Mesodermal cell (in vitro differentiated cells): Measurements from ENCODE around the gene CELA3A.
"Not testable (repeated sequence)": the region's sequence is repeated elsewhere in the genome, so short reads cannot be mapped to it uniquely, and the experiment has no call there.

Experiments
- H3K27ac ChIP-seq: 2 replicates; pipeline ENCODE4 v1.7.0; 2013; ENCODE audit warnings: mild to moderate bottlenecking, low read depth, low read length, moderate library complexity; ENCODE audit not compliant: severe bottlenecking
- H3K36me3 ChIP-seq: 2 replicates; pipeline ENCODE4 v1.7.1; 2013; ENCODE audit warnings: mild to moderate bottlenecking, low read length, moderate library complexity; ENCODE audit not compliant: control insufficient read depth, insufficient read depth
- H3K4me1 ChIP-seq: one replicate; pipeline ENCODE4 v1.7.1; 2013; ENCODE audit warnings: mild to moderate bottlenecking, low read length; ENCODE audit not compliant: insufficient read depth, control insufficient read depth, poor library complexity, severe bottlenecking
- H3K4me3 ChIP-seq: 2 replicates; pipeline ENCODE4 v1.7.0; 2013; ENCODE audit warnings: low read length, control low read depth, mild to moderate bottlenecking; ENCODE audit not compliant: insufficient read depth, poor library complexity, severe bottlenecking; ENCODE audit errors: extremely low read depth
- H3K9me3 ChIP-seq: 2 replicates; pipeline ENCODE4 v1.7.1; 2013; ENCODE audit warnings: mild to moderate bottlenecking, low read length, moderate library complexity; ENCODE audit not compliant: control insufficient read depth
- WGBS, 2 experiments: methylation state at CpG; one replicate each; pipeline ENCODE4 v1.1.5; 2013; ENCODE audit warnings: missing lambda C conversion rate in 2 of 2; ENCODE audit not compliant: insufficient coverage in 2 of 2; 5-methylcytosine and 5-hydroxymethylcytosine counted together

Gene CELA3A

DNA sequence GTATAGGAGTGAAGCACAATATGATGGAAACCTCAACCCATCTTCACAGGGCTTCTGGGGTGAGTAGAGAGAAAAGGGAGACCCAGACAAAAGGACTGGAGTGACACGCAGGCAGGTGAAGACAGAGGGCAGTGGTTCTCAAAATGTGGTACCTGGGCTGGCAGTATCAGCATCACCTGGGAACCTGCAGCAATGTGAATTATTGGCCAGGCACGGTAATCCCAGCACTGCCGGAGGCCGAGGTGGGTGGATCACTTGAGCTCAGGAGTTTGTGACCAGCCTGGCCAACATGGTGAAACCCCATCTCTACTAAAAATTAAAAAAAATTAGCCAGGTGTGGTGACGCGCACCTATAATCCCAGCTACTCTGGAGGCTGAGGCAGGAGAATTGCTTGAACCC, 19.3 kb upstream of the CELA3A start:
- not testable (repeated sequence) for H3K36me3 ChIP-seq, H3K4me1 ChIP-seq, H3K9me3 ChIP-seq, H3K4me3 ChIP-seq, H3K27ac ChIP-seq
- WGBS, 2 experiments: 86 to 94% methylated on average over 5 to 6 of the region's 6 CpGs

- H3K36me3 ChIP-seq, H3K27ac ChIP-seq, H3K4me3 ChIP-seq, H3K9me3 ChIP-seq, H3K4me1 ChIP-seq: not testable (repeated sequence)
- no CpG with 5 or more reads among the region's 15 CpGs for WGBS, 2 experiments
These were observed 17.9 kb upstream of the CELA3A start for GRCh38 chr1:21983539-21983938.

GRCh38 chr1:21985893-21986292, 15.6 kb upstream of the CELA3A start:
- H3K36me3 ChIP-seq, H3K4me1 ChIP-seq, H3K27ac ChIP-seq, H3K9me3 ChIP-seq, H3K4me3 ChIP-seq: not testable (repeated sequence)
- WGBS, 2 experiments: 83% methylated on average over 1 of the region's 5 CpGs; no CpG with 5 or more reads in 1 of the 2 experiments

DNA sequence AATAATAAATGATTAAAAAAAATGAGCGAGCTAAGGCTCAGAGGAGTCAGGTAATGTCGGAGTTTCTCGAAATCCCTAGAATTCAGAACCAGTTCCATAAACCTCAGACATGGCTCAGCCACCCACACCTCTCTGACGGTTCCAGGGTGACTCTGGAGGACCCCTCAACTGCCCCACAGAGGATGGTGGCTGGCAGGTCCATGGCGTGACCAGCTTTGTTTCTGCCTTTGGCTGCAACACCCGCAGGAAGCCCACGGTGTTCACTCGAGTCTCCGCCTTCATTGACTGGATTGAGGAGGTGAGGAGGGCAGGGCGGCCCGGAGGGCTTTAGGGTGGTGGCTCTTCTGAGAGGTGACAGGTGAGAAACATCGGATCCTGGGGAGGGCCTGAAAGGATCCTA, 15.1 kb upstream of the CELA3A start:
- not testable (repeated sequence) for H3K36me3 ChIP-seq
- 100% methylated on average over 3 to 4 of the region's 12 CpGs for WGBS, 2 experiments

DNA sequence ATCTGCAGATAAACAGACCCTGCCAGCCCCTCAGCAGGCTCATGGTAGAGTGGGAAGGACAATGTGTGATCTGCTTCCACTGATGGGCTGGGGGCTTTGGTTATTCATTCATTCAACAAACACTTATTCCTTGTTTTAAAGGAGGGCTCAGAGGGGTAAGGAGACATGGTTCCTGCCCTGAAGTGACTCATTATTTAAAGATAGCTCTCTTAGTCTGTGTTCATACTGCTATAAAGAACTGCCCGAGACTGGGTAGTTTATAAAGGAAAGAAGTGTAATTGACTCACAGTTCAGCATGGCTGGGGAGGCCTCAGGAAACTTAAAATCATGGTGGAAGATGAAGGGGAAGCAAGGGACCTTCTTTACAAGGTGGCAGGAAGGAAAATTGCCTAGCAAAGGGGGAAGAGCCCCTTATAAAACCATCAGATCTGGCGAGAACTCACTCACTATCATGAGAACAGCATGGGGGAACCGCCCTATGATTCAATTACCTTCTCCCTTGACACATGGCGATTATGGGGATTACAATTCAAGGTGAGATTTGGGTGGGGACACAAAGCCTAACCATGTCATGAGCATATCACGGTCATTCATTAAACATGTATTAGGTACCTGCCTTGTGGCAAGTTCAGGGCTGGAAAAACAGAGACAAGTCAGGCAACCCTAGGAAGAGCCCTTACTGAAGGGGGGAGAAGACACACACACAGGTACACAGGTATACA, 11.6 kb upstream of the CELA3A start:
- H3K27ac ChIP-seq, H3K9me3 ChIP-seq, H3K36me3 ChIP-seq, H3K4me1 ChIP-seq, H3K4me3 ChIP-seq: not testable (repeated sequence)
- no CpG with 5 or more reads among the region's 5 CpGs for WGBS, 2 experiments

More for the DNA sequence above, 15.1 kb upstream of the CELA3A start:
- H3K27ac ChIP-seq, H3K4me3 ChIP-seq, H3K4me1 ChIP-seq, H3K9me3 ChIP-seq: not testable (repeated sequence)

DNA sequence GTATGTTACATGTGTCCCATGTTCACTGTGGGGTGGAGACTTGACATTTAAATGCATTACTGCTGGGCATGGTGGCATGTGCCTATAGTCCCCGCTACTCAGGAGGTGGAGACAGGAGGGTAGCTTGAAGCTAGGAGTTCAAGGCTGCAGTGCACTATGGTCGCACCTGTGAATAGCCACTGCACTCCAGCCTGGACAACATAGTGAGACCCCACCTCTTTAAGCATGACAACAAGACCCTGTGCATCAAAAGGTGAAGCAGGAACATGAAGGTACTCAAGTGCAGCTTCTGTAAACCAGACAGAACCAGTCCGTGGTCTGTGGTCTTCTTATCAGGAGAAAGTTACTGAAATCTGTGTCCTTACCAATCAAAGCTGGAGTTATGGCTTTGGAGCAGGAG, 9.3 kb upstream of the CELA3A start:
- 71 to 79% methylated on average over 2 of the region's 3 CpGs for WGBS, 2 experiments
- not testable (repeated sequence) for H3K4me3 ChIP-seq, H3K9me3 ChIP-seq, H3K36me3 ChIP-seq, H3K27ac ChIP-seq, H3K4me1 ChIP-seq

DNA sequence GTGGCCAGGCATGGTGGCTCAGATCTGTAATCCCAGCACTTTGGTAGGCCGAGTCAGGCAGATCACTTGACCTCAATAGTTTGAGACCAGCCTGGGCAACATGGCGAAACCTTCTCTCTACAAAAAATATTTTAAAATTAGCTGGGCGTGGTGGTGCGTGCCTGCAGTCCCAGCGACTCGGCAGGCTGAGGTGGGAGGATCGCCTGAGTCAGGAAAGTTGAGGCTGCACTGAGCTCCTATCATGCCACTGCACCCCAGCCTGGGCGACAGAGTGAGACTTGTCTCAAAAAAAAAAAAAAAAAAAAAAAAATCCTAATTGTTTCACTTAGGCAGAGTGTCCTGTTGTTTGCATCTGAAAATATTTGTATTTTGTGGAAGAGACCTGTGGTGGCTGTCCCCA, 6.7 kb upstream of the CELA3A start:
- H3K4me3 ChIP-seq, H3K27ac ChIP-seq, H3K36me3 ChIP-seq, H3K9me3 ChIP-seq, H3K4me1 ChIP-seq: not testable (repeated sequence)
- 98 to 100% methylated on average over 6 of the region's 8 CpGs for WGBS, 2 experiments

- not testable (repeated sequence) for H3K36me3 ChIP-seq, H3K9me3 ChIP-seq, H3K27ac ChIP-seq, H3K4me1 ChIP-seq, H3K4me3 ChIP-seq
- no CpG with 5 or more reads among the region's 3 CpGs for WGBS, 2 experiments
These were observed 4.8 kb upstream of the CELA3A start for GRCh38 chr1:21996663-21996970.

- not testable (repeated sequence) for H3K36me3 ChIP-seq, H3K9me3 ChIP-seq, H3K27ac ChIP-seq, H3K4me1 ChIP-seq, H3K4me3 ChIP-seq
- 94 to 100% methylated on average over 3 to 5 of the region's 9 CpGs for WGBS, 2 experiments
These were observed 3.4 kb upstream of the CELA3A start for GRCh38 chr1:21997891-21998623.

DNA sequence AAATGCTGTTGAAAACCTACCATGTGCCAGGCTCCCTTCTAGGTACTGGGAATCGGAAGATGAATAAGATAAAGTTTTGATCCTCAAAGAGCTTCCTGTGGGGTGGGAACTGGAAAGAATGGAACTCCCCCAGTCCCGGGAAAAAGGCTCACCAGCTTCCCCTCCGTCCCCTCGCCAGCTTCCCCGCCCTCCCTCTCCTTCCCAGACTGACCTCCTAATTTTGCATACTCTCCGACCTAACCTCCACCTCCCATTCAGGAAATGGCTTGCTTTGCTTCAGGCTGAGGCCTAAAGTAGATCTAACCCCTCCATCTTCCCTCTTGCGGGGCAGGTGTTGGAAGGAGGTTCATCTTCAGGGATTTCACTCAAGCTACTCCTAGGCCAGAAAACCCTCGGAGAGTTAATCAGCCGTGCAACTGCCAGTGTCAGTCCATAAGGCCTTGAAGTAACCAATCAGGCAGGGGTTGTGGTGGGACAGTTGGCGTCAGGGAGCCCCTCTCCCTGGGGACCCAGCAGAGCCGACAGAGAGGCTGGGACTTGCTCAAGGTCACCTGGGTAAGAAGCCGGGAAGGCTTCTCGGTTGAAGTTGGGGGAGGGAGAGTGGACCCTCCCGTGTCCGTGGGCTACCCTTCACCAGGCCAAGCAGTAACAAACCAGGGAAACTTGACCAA, 2.7 kb upstream of the CELA3A start:
- 90% methylated on average over 5 of the region's 15 CpGs; no CpG with 5 or more reads in 1 of the 2 experiments for WGBS, 2 experiments

DNA sequence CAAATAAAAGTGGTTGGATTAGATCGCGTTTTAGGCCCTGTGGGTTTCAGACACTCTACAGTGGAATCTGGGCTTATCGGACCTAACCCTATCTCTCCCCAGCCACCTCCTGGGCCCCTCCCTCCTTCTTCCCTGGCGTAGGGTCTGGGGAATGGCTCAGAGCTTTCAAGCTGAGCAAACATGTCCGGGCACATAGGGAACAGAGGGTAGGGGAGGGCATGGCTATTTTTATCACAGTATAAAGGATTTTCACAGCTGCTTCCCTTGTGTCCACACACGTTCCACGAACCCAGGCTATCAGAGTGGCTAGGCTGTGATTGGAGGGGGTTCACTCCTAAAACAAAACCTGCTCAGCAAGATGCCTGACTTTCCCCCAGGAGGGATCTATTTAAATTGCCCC, 1.8 kb upstream of the CELA3A start:
- WGBS, 2 experiments: 60% methylated on average over 1 of the region's 7 CpGs; no CpG with 5 or more reads in 1 of the 2 experiments
- H3K9me3 ChIP-seq, H3K27ac ChIP-seq: not testable (repeated sequence)

More for the DNA sequence above, 2.7 kb upstream of the CELA3A start:
- H3K27ac ChIP-seq, H3K36me3 ChIP-seq, H3K4me1 ChIP-seq, H3K9me3 ChIP-seq, H3K4me3 ChIP-seq: not testable (repeated sequence)

More for the DNA sequence above, 1.8 kb upstream of the CELA3A start:
- not testable (repeated sequence) for H3K4me3 ChIP-seq, H3K4me1 ChIP-seq, H3K36me3 ChIP-seq
